GM12872 (cell line): ENCODE measurements around the gene TRPC6.

ENCODE experiments used
- TF ChIP-seq, protein P1 (sequence below): IDR thresholded peaks from 3 replicates; pipeline ENCODE4 v1.5.1; 2011; ENCODE audit warnings: low read depth, mild to moderate bottlenecking, low read length, moderate library complexity; ENCODE audit not compliant: insufficient read depth

TRPC6 gene

DNA sequence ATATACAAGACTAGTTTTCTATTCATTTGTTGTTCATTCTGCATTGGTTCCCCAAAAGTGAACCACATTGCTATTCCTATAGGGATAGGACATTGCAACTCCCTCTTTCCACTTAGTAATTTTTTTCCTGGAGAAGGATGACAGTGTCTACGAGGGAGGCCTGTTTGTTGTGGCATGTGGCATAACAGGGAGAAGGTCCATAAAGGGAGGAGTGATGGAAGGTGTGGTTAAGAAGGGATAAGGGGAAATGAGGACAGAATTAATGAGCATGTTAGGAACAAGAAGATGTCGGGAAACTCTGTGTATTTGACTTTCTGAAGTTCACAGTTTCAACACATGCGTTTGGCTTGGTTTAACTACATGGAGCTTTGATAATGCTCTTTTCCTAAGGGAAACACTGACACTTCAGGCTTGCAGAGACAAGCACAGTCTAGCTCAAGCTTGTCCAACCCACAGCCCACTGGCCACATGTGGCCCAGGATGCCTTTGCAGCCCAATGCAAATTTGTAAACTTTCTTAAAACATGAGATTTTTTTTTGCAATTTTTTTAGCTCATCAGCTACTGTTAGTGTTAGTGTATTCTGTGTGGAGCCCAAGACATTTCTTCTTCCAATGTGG, 149.7 kb downstream of the TRPC6 start:
- TF ChIP-seq, protein P1, sequence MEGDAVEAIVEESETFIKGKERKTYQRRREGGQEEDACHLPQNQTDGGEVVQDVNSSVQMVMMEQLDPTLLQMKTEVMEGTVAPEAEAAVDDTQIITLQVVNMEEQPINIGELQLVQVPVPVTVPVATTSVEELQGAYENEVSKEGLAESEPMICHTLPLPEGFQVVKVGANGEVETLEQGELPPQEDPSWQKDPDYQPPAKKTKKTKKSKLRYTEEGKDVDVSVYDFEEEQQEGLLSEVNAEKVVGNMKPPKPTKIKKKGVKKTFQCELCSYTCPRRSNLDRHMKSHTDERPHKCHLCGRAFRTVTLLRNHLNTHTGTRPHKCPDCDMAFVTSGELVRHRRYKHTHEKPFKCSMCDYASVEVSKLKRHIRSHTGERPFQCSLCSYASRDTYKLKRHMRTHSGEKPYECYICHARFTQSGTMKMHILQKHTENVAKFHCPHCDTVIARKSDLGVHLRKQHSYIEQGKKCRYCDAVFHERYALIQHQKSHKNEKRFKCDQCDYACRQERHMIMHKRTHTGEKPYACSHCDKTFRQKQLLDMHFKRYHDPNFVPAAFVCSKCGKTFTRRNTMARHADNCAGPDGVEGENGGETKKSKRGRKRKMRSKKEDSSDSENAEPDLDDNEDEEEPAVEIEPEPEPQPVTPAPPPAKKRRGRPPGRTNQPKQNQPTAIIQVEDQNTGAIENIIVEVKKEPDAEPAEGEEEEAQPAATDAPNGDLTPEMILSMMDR = no peak

DNA sequence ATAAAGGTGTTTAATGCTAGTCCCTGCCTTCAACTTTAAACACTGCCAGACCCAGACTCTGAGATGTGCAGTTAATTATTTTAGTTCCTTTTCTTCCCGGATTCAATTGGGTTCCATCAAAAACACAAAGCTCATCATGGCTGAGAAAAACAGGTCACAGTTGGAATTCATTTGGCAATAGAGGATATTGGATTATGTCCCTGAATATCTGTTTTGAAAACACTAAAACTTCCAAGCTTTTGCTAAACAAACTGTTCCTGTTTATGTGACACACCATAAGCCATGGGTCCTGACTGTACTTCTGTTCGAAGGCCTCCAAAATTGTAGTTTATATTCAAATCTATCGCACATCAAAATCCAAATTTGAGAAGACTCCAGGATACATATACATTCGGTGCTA, 150.7 kb downstream of the TRPC6 start:
- TF ChIP-seq, protein P1 = no peak

DNA sequence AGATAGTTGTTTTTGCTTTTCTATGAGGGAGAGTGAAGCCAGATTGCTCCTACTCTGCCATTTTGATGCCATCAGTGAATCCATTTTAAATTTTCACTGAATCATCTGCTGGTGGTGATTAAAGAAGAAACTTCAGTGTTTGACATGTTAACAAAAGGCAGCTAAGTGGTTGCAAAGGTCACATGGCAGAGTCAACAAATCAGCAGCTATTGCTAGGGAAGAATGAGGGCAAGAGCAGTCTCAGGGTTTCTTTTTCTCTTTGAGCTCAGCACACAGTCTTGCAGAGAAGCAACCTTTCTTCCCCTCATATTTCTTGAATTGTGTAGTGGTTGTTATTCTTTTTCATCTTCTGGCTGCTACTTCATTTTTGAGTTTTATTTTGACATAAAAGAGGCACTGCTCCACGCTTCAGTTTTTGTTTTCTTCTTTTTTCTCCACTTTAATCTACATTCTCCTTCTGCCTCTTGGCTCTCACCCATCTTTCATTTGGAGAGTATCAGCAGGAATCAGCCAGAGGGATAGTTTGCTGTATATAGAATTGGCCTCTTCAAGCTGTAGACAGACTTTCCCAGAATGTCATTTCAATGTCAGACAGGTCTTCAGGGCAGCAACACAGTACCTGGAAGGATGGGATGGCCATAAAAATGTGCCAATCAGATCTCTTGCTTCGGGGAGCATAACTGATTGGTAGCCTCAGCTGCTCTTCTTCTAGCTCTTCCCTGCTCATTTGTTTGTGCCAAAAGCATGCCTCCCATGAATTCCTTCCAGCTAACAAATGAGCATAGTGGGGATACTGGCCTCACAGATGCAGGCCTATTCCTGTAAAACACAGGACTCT, 153.9 kb downstream of the TRPC6 start:
- TF ChIP-seq, protein P1 = no peak

DNA sequence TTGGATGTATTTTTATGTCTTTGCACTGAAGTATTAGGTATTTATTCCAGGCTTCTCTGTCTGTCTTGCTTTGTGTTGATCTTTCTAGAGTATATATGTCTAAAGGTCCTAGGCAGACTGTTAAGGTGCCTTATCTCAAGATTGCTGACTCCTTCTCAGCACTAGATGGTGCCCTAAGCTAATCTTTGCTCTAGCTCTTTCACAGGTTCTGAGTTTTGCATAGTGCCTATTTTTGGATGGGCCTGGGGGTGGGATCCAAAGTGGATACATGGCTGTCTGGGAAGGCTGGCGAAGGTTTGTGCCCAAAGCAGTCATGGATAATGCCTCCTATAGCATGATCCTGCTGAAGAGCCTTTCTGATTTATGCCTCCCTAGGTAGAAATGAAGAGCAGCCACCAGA, 154.9 kb downstream of the TRPC6 start:
- TF ChIP-seq, protein P1 = peak; percentile 43

DNA sequence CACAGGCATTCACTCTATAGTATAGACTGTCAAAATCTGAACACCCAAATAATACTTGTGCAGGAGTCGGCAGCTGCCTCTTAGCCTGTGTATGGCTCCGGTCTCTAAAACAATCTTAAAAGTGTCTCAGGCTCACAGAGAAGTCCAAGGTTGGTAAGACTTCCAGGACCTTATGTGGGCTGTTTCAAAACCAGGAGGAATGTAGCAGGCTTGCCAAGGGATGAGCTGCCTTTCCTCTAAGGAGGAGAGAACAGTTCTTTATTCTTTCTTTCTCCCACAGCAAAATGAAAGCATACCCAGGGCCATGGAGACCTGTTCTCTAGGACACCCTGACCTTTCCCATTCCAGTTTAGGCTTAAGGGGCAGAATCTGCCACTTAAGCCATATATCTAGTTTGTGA, 176.5 kb downstream of the TRPC6 start:
- TF ChIP-seq, protein P1 = no peak
